ENCODE results near the gene PHF8.
A peak's percentile ranks its signal among the peaks of the same experiment; 100 is the strongest.

PHF8 gene

DNA sequence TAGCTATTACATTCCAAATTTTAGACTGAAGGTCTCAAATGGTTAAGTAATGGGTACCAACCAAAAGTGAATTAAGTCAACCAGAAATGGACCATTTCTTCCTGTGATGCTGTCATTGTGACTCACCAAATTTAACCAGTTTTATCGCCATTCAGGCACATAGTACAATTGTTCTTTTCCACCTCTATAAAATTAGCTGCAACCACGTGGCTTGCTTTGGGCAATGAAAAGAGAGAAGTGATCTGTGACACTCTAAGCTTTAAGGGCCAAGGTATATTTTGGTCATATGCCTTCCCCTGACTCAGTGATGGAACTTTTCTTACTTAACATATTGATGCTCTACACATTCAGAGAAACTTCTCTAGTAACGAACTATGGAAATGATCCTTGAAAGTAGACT is 20.3 kb upstream of the PHF8 start:
- no peaks in the 10 kb centered on the region for H3K9me3 ChIP-seq
- no peak overlapping the region for H3K27ac ChIP-seq
- H3K36me3 ChIP-seq, result no peaks in the 10 kb centered on the region
- TF ChIP-seq, protein P1, sequence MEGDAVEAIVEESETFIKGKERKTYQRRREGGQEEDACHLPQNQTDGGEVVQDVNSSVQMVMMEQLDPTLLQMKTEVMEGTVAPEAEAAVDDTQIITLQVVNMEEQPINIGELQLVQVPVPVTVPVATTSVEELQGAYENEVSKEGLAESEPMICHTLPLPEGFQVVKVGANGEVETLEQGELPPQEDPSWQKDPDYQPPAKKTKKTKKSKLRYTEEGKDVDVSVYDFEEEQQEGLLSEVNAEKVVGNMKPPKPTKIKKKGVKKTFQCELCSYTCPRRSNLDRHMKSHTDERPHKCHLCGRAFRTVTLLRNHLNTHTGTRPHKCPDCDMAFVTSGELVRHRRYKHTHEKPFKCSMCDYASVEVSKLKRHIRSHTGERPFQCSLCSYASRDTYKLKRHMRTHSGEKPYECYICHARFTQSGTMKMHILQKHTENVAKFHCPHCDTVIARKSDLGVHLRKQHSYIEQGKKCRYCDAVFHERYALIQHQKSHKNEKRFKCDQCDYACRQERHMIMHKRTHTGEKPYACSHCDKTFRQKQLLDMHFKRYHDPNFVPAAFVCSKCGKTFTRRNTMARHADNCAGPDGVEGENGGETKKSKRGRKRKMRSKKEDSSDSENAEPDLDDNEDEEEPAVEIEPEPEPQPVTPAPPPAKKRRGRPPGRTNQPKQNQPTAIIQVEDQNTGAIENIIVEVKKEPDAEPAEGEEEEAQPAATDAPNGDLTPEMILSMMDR (IDR thresholded peaks at IDR 0.05), result no peak
- H3K4me1 ChIP-seq (ENCODE audit: control insufficient read depth in 1 of 2, insufficient read depth in 1 of 2, low read depth in 1 of 2, low read length in 1 of 2), result no peaks in the 10 kb centered on the region
- H3K4me3 ChIP-seq (ENCODE audit: low read depth in 1 of 2, low read length in 1 of 2), result no peak overlapping the region
- H3K27me3 ChIP-seq, result no peaks in the 10 kb centered on the region

DNA sequence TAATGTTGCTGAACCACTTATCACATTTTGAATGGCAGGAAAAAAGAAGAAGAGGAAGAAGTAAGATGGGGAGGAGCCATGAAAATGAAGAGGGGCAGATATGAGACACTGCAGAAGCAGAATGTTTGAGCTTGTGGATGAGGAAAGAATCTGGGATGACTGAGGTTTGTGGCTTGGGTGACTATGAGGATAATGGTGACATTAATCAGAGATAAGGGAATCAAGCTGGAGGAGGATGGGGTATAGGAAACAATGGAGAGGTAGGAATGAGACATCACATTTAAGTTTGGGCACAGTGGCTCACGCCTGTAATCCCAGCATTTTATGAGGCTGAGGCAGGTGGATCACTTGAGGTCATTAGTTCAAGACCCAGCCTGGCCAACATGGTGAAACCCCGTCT is 19.1 kb upstream of the PHF8 start:
- TF ChIP-seq, protein P1 (IDR thresholded peaks at IDR 0.05), result no peak
- H3K36me3 ChIP-seq, result no peaks in the 10 kb centered on the region
- no peak overlapping the region for H3K27ac ChIP-seq

DNA sequence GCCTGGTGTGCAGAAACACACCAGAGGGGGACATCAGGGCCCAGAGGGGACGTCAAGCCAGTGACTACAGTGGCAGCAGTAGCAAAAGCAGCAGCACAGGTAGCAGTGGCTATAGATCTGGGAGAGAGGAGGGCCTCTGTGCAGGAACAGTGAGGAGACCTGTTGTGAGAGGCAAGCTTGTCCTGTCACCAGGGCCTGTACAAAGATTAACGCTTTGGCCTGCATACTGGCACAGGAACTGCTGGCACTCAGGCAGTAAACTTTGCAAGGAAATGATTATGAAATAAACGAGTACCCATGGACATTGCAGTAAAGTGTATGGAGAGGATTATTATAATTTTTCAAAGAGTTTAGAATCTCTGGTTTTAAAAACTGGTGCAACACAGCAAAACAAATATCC is 5.5 kb upstream of the PHF8 start:
- Histone ChIP-seq H3K4me1 (ENCODE audit: control insufficient read depth in 1 of 2, insufficient read depth in 1 of 2, low read depth in 1 of 2, low read length in 1 of 2) (peaks cover 6 to 8% of the 10 kb centered on the region in 2 experiments), H3K27me3 (no peaks in the 10 kb centered on the region), H3K27ac (no peak overlapping the region), H3K36me3 (no peaks in the 10 kb centered on the region), H3K9me3 (no peaks in the 10 kb centered on the region), H3K4me3 (ENCODE audit: low read depth in 1 of 2, low read length in 1 of 2) (no peak overlapping the region)
- TF ChIP-seq, protein P1 (IDR thresholded peaks at IDR 0.05), result no peak

More for the DNA sequence above, 19.1 kb upstream of the PHF8 start:
- Histone ChIP-seq H3K27me3 (no peaks in the 10 kb centered on the region), H3K4me3 (ENCODE audit: low read depth in 1 of 2, low read length in 1 of 2) (no peak overlapping the region), H3K9me3 (no peaks in the 10 kb centered on the region), H3K4me1 (ENCODE audit: control insufficient read depth in 1 of 2, insufficient read depth in 1 of 2, low read depth in 1 of 2, low read length in 1 of 2) (no peaks in the 10 kb centered on the region)

DNA sequence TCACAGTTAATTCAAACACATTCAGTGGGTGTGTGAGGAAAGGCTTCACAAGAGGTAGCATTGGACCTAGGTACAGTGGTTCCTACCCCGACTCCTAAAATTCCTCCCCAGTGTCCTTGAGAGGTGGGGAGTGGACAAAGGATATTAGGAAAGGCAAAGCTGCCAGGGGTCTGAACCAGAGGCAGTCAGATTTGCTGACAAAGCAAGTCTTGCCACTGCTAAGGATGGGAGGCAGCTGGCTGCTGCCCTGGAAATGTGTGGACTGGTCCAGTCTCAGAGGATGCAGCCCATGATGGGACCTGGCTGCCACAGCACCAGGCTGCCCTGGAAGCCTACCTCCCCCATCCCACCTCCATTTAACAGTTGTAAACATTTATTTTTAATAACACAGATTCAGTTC is 4.1 kb upstream of the PHF8 start:
- Histone ChIP-seq H3K36me3 (no peaks in the 10 kb centered on the region), H3K27me3 (no peaks in the 10 kb centered on the region), H3K9me3 (no peaks in the 10 kb centered on the region), H3K4me1 (ENCODE audit: control insufficient read depth in 1 of 2, insufficient read depth in 1 of 2, low read depth in 1 of 2, low read length in 1 of 2) (peaks cover 6 to 9% of the 10 kb centered on the region in 2 experiments), H3K27ac (no peak overlapping the region), H3K4me3 (ENCODE audit: low read depth in 1 of 2, low read length in 1 of 2) (no peak overlapping the region)
- TF ChIP-seq, protein P1 (IDR thresholded peaks at IDR 0.05), result no peak

DNA sequence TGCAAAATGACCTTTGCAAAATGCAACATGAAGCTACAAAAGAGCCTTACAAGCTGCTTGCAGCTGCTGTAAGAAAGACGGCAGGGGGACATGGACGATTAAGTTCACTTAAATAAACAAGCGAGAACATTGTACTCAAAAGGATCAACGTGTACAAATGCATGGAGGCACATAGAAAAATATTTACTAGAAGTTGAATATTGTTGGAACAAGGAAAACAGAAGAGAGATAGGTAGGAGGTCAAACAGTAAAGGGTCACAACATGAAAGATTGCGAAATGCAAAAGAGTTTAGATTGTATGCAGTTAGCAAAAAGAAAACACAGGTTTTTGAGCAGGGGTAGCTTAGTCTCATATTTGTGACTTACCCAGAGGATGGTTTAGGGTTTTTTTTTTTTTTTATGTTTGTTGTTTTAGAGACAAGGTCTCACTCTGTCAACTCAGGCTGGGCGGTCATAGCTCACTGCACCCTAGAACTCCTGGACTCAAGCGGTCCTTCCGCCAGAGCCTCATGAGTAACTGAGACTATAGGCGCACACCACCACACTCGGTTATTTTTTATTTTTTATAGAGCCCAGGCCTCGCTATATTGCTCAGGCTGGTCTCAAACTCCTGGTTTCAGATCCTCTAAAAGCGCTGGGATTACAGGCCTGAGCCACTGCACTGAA is 1.4 kb upstream of the PHF8 start:
- H3K4me3 ChIP-seq (ENCODE audit: low read depth in 1 of 2, low read length in 1 of 2), result peak overlapping the region; percentile 73 to 79
- H3K4me1 ChIP-seq (ENCODE audit: control insufficient read depth in 1 of 2, insufficient read depth in 1 of 2, low read depth in 1 of 2, low read length in 1 of 2), result peaks cover 13 to 18% of the 10 kb centered on the region in 2 experiments
- H3K36me3 ChIP-seq, result peaks cover 12% of the 10 kb centered on the region
- peak overlapping the region; percentile 98 for H3K27ac ChIP-seq
- H3K27me3 ChIP-seq, result no peaks in the 10 kb centered on the region
- H3K9me3 ChIP-seq, result no peaks in the 10 kb centered on the region
- TF ChIP-seq, protein P1 (IDR thresholded peaks at IDR 0.05), result no peak

Measured in neutrophil (primary cell).